Psoas muscle (tissue), 8 donors: ENCODE measurements around the gene KRTAP4-6. TPM values are rescaled to one million over a fixed set of nuclear protein-coding genes. Genes with fewer than 3 reads are reported as not detected.
"Not testable (repeated sequence)": the region's sequence is repeated elsewhere in the genome, so short reads cannot be mapped to it uniquely, and the experiment has no call there.

ENCODE experiments used
- ATAC-seq, 4 donors: fragments of 200-7000 bp; cut with Tn5 transposase; one replicate each; pipeline ENCODE4 v1.9.1; 2020; ENCODE audit warnings: moderate library complexity in 3 of 4, mild to moderate bottlenecking in 2 of 4
- DNase-seq, 2 donors: peaks; one replicate each; pipeline ENCODE4 v3.0.0-alpha.2; 2020
- H3K27ac ChIP-seq: fragments of 200-600 bp; one replicate; pipeline ENCODE4 v1.8.0; 2022
- H3K27me3 ChIP-seq, 3 donors: fragments of 200-600 bp in 1 of 3; one replicate each; pipeline versions ENCODE4 v1.6.1 to v1.8.0; 2013 to 2022; ENCODE audit warnings: low read length in 2 of 3, mild to moderate bottlenecking in 2 of 3, moderate library complexity in 1 of 3; ENCODE audit not compliant: insufficient read depth in 3 of 3
- H3K36me3 ChIP-seq, 2 donors: fragments of 200-600 bp in 1 of 2; one replicate each; pipeline versions ENCODE4 v1.6.1 to v1.8.0; 2013 to 2022; ENCODE audit warnings: low read depth in 1 of 2, mild to moderate bottlenecking in 1 of 2, moderate library complexity in 1 of 2; ENCODE audit not compliant: insufficient read depth in 1 of 2
- H3K4me1 ChIP-seq: fragments of 200-600 bp; one replicate; pipeline ENCODE4 v1.8.0; 2022
- H3K4me3 ChIP-seq: fragments of 200-600 bp; one replicate; pipeline ENCODE4 v1.8.0; 2022; ENCODE audit warnings: mild to moderate bottlenecking
- H3K9me3 ChIP-seq: fragments of 200-600 bp; one replicate; pipeline ENCODE4 v1.8.0; 2022
- WGBS, 3 donors: extraction: QIAGEN DNeasy Blood & Tissue Kit; methylation state at CpG; one replicate each; pipeline versions ENCODE4 v1.1.6 to v1.1.7; 2013; 5-methylcytosine and 5-hydroxymethylcytosine counted together
- intact Hi-C, 2 donors: fragments of 100-400 bp; cut with DNase I; formaldehyde crosslinking; loops; one replicate each; pipeline versions ENCODE4 v1.11.0 to v1.14.2; 2022
- polyA plus RNA-seq, 3 donors: library from polyadenylated mRNA; stranded (reverse); fragments of 200-250 nt; gene quantifications; one replicate each; pipeline ENCODE4 v1.2.3, GENCODE V29; 2013
- total RNA-seq, 4 donors: library from RNA; stranded (reverse); fragmentation: NEBNext Ultra II Directional in 2 of 4; extraction: Animal tissue kit (Norgen Biotek cat#: 25700) in 2 of 4; gene quantifications; one replicate each; pipeline versions ENCODE4 v1.2.1 to v1.2.4, GENCODE V29; 2021 to 2023
- TF ChIP-seq, protein P1 (sequence below): fragments of 200-600 bp; IDR thresholded peaks from one replicate; pipeline ENCODE4 v1.8.0; 2022; ENCODE audit warnings: antibody characterized with exemption
- donor health status: healthy with polysubstance abuse.
- donor health status: DM: no; HTN: no; CAD: no; lungs with moderate emphysema.
- donor health status: Bipolar disorder and iron deficiency.
- donor health status: healthy.
- donor health status: DM: yes; HTN: yes; CAD: no.
- donor health status: DM: no; HTN: no; CAD: no.
- donor health status: DM: no; HTN: no; CAD: no.
- donor health status: DM: yes; HTN: yes; CAD: no.

KRTAP4-6 gene
- total and polyA plus RNA-seq, 7 donors = not detected

DNA sequence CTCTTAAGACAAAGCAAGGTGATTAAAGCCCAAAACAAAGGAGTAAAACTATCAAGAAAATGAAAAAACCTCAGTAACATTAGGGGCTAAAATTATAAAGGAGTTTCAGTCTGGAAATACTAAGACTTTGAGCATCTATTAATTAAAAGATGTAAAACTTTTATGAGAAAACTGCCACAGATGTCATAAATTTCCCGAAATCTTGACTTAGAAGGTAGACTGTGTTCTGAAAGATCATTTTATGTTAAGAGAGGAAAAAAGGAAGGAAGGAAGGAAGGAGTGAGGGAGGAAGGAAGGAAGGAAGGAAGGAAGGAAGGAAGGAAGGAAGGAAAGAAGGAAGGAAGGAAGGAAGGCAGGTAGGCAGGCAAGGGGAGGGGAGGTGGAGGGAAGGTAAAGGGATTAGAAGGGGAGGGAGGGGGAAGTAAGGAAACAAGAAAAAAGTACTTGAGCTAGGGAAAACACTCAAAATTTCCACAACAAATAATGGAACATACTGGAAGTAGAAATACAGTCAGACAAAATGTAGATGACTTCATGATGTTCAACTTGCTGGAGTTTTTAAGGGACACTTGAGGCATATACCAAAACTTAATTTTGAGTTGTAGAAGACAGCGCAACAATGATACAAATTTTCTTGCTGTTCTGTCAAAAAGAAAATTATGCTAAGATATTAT is 7.3 kb upstream of the KRTAP4-6 start:
- H3K4me1 ChIP-seq = no peaks in the 10 kb centered on the region
- no peak for ATAC-seq
- TF ChIP-seq, protein P1, sequence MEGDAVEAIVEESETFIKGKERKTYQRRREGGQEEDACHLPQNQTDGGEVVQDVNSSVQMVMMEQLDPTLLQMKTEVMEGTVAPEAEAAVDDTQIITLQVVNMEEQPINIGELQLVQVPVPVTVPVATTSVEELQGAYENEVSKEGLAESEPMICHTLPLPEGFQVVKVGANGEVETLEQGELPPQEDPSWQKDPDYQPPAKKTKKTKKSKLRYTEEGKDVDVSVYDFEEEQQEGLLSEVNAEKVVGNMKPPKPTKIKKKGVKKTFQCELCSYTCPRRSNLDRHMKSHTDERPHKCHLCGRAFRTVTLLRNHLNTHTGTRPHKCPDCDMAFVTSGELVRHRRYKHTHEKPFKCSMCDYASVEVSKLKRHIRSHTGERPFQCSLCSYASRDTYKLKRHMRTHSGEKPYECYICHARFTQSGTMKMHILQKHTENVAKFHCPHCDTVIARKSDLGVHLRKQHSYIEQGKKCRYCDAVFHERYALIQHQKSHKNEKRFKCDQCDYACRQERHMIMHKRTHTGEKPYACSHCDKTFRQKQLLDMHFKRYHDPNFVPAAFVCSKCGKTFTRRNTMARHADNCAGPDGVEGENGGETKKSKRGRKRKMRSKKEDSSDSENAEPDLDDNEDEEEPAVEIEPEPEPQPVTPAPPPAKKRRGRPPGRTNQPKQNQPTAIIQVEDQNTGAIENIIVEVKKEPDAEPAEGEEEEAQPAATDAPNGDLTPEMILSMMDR = no peak
- 88 to 92% (median 89%) methylated on average over 2 of the region's 2 CpGs for WGBS, 3 donors
- H3K4me3 ChIP-seq = no peak overlapping the region
- peaks cover 0 to 2% (median 0%) of the 10 kb centered on the region in 3 donors for H3K27me3 ChIP-seq
- peaks cover 6% of the 10 kb centered on the region for H3K9me3 ChIP-seq
- no peak for DNase-seq
- H3K36me3 ChIP-seq = no peaks in the 10 kb centered on the region
- intact Hi-C loops = no loop called here
- H3K27ac ChIP-seq = no peak overlapping the region

DNA sequence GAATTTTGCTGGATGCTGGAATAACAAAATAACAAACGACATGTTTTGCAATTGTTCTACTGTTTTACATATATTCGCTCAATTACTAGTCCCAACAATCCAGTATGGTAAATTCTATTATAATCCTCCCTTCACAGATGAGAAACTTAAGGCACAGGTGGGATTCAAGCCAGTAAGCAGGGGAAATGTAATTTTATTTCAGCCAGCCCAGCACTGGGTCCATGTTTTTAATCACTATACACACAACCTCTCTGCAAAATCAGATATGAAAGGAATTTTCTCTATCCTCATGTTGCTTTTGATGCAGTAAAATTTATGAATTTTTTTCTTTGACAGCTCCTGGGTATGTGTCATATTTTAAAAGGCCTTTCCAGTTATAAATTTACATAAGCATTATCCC is 4.9 kb upstream of the KRTAP4-6 start:
- 85 to 87% (median 87%) methylated on average over 2 of the region's 2 CpGs for WGBS, 3 donors
- Histone ChIP-seq H3K4me3 (no peak overlapping the region), H3K27ac (no peak overlapping the region), H3K27me3 (peaks cover 0 to 2% (median 0%) of the 10 kb centered on the region in 3 donors), H3K4me1 (no peaks in the 10 kb centered on the region), H3K9me3 (peaks cover 6% of the 10 kb centered on the region), H3K36me3 (no peaks in the 10 kb centered on the region)
- TF ChIP-seq, protein P1 = no peak
- no peak for DNase-seq
- ATAC-seq = no peak
- intact Hi-C loops = no loop called here

DNA sequence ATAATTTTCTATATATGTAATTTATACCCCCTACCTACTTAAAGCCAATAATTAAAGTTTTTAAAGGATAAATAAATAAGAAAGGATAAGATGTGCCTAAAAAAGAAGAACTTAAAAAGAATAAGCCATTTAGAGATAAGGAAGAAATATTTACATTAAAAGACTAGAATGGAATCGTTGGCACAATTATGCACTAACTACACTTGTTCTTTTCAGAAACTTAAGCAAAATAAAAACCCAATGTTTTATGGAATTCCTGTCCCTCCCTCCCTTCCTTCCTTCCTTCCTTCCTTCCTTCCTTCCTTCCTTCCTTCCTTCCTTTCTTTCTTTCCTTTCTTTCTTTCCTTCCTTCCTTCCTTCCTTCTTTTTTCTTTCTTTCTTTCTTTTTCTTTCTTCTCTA is 4.5 kb upstream of the KRTAP4-6 start:
- Histone ChIP-seq H3K36me3 (no peaks in the 10 kb centered on the region), H3K4me3 (no peak overlapping the region), H3K27me3 (no peaks in the 10 kb centered on the region), H3K9me3 (peaks cover 6% of the 10 kb centered on the region), H3K27ac (no peak overlapping the region), H3K4me1 (no peaks in the 10 kb centered on the region)
- WGBS, 3 donors = 87 to 97% (median 87%) methylated on average over 1 of the region's 1 CpG
- TF ChIP-seq, protein P1 = no peak
- DNase-seq (no peak), ATAC-seq (no peak)
- intact Hi-C loops = no loop called here

DNA sequence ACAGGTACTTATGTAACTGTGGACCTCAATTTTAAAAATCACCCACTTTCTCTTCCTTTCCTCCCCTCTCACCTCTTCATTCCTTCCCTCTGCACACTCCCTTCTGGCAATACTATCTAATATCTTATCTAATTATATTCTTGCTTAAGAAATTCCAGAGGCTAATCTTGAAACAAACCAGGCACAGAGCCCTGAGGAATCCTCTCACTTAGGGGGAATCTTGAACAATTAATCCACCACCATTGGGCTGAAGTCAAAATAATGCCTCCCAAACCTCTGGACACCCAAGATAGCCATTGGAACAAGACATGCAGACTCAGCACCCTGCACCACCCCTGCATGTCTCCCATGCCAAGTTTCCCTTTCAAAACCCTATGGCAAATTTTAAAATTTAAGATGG is 1.0 kb upstream of the KRTAP4-6 start:
- Histone ChIP-seq H3K9me3 (peaks cover 6% of the 10 kb centered on the region), H3K27me3 (no peaks in the 10 kb centered on the region), H3K4me1 (no peaks in the 10 kb centered on the region), H3K36me3 (no peaks in the 10 kb centered on the region), H3K4me3 (no peak overlapping the region), H3K27ac (no peak overlapping the region)
- ATAC-seq = no peak
- TF ChIP-seq, protein P1 = no peak
- intact Hi-C loops = no loop called here
- DNase-seq = no peak

DNA sequence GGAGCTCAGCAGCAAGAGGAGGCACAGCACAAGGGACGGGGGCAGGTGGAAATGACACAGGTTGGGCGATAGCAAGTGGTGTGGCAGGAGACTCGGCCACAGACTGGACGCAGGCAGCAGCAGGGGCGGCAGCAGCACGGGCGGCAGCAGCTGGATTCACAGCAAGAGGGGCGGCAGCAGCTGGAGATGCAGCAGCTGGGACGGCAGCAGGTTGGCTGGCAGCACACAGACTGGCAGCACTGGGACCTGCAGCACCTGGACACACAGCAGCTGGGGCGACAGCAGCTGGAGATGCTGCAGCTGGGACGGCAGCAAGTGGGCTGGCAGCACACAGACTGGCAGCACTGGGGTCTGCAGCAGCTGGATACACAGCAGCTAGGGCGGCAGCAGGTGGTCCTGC is 479 bp downstream of the KRTAP4-6 start:
- H3K9me3 ChIP-seq, H3K36me3 ChIP-seq, H3K4me3 ChIP-seq, H3K27ac ChIP-seq, ATAC-seq, intact Hi-C loops, H3K27me3 ChIP-seq, H3K4me1 ChIP-seq: not testable (repeated sequence)
- WGBS, 3 donors = 82 to 87% (median 87%) methylated on average over 12 of the region's 12 CpGs
- peak in 1 of 2 donors; percentile 45 for DNase-seq
